Measurements from ENCODE around the gene FGD6.

Gene FGD6

DNA sequence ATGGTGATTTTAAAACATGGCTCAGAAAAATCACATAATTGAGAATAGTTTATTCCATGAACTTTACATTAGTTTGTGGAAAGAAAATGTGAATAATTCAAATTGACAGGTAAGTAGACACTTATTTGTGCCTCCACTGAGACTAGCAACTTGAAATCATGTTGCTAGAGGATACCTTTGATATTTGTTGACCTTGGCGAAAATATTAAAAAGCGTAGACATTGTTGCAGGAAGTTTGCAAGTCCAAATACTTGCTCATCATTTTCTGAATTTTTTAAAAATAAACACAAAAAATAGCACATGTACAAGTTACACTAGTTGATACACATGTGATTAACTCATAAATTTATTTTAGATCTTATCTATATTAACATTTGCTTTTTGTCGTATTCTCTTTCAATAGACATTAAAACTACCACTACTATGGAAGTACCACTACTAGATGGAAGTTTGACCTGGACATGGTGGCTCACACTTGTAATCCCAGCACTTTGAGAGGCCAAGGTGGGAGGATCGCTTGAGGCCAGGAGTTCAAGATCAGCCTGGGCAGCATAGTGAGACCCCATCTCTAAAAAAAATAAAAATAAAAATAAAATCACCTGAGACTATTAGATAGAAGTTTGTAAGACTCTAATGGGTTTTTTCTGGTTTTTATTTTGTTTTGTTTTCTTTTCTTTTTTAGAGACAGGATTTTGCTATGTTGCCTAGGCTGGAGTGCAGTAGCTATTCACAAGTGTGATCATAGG, 24.7 kb upstream of the FGD6 start:
- TF ChIP-seq GATA2 (IDR thresholded peaks at IDR 0.05; ENCODE audit: low read depth, low read length) (no peak), GATA3 (IDR thresholded peaks at IDR 0.05; ENCODE audit: low read depth, low read length) (no peak)

- TF ChIP-seq GATA3 (IDR thresholded peaks at IDR 0.05; ENCODE audit: low read depth, low read length) (no peak), GATA2 (IDR thresholded peaks at IDR 0.05; ENCODE audit: low read depth, low read length) (no peak)
Measured at GRCh38 chr12:95240556-95240955, 23.3 kb upstream of the FGD6 start.

DNA sequence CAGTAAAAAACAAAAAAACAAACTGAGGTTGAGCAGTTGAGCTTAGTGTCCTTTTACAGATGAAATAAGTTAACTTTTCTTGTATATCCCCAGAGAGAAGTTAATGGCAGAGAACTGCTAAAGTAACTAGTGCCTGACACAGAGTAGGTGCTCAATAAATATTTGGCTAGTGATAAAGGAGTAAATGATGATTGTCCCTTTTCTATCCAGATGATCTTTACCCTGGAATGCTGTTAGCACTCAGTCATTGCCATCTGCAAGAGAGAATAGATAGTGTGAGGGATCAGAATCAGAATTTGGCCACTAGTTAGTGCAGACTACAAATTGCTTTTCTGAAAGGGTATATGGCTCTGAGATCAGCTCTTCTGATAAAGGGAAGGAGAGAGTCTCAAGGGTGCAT, 21.9 kb upstream of the FGD6 start:
- TF ChIP-seq GATA2 (IDR thresholded peaks at IDR 0.05; ENCODE audit: low read depth, low read length), result no peak
- TF ChIP-seq GATA3 (IDR thresholded peaks at IDR 0.05; ENCODE audit: low read depth, low read length), result no peak

- TF ChIP-seq GATA3 (IDR thresholded peaks at IDR 0.05; ENCODE audit: low read depth, low read length), result no peak
- TF ChIP-seq GATA2 (IDR thresholded peaks at IDR 0.05; ENCODE audit: low read depth, low read length), result no peak
Measured at GRCh38 chr12:95238150-95238549, 20.9 kb upstream of the FGD6 start.

DNA sequence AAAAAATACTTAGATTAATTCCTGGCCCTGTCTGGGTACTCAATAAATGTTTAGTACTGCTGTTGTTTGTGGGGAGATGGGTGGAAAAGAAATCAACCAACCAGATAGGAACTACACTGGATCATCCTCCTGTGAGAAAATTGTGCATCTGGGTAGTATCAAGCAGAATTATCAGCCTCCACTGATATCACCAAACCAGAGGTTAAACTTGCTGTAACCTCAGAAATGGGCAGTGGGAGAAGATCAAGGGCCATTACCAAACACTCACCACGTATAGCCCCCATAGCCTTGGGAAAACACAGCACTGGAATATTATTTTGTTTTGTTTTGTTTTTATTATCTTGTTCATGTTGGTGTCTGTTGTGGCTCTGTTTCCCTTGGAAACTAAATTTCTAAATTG, 20.0 kb upstream of the FGD6 start:
- TF ChIP-seq GATA2 (IDR thresholded peaks at IDR 0.05; ENCODE audit: low read depth, low read length) (no peak), GATA3 (IDR thresholded peaks at IDR 0.05; ENCODE audit: low read depth, low read length) (no peak)

GRCh38 chr12:95231190-95231589, 13.9 kb upstream of the FGD6 start:
- TF ChIP-seq GATA2 (IDR thresholded peaks at IDR 0.05; ENCODE audit: low read depth, low read length), result no peak

DNA sequence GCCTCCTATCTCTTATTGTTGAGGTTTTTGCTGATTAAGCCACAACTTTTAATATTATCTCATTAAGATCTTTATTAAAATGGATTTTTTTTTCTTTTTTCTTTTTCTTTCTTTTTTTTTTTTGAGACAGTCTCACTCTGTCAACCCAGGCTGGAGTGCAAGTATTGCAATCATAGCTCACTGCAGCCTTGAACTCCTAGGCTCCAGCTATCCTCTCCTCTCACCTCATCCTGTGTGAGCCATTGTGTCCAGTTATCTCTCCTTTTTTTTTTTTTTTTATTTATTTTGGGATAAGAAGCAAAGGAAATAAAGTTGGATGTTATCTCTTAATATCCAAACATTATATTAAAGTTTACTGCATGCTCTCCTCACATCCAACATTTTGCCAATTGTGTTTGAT, 13.0 kb upstream of the FGD6 start:
- no peak for TF ChIP-seq GATA3 (IDR thresholded peaks at IDR 0.05; ENCODE audit: low read depth, low read length)
- no peak for TF ChIP-seq GATA2 (IDR thresholded peaks at IDR 0.05; ENCODE audit: low read depth, low read length)

DNA sequence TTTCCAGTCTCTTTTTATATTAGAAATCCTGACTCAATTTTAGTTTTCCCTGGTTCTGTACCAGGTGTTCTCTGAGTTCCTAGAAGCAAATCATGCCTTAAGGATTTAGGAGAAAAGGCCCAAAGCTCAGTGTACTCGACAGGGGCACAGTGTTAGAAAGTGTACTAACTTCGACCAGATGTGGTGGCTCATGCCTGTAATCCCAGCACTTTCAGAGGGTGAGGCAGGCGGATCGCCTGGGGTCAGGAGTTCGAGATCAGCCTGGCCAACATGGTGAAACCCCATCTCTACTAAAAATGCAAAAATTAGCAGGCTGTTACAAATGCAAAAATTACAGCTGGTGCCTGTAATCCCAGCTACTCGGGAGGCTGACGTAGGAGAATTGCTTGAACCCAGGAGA, 12.4 kb upstream of the FGD6 start:
- TF ChIP-seq GATA3 (IDR thresholded peaks at IDR 0.05; ENCODE audit: low read depth, low read length), result no peak
- TF ChIP-seq GATA2 (IDR thresholded peaks at IDR 0.05; ENCODE audit: low read depth, low read length), result no peak

DNA sequence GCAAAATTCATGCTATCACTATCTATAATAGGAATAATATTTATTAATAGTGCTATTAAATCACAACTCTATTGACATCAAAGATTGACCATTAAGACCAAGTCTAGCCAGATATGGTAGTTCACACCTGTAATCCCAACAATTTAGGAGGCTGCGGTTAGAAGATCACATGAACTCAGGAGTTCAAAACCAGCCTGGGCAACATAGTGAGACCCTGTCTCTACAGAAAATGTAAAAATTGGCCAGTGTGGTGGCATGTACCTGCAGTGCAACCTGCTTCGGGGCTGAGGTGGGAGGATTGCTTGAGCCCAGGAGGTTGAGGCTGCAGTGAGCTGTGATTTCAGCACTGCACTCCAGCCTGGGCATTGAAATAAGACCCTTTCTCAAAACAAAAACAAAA, 11.3 kb upstream of the FGD6 start:
- TF ChIP-seq GATA2 (IDR thresholded peaks at IDR 0.05; ENCODE audit: low read depth, low read length), result no peak
- no peak for TF ChIP-seq GATA3 (IDR thresholded peaks at IDR 0.05; ENCODE audit: low read depth, low read length)

DNA sequence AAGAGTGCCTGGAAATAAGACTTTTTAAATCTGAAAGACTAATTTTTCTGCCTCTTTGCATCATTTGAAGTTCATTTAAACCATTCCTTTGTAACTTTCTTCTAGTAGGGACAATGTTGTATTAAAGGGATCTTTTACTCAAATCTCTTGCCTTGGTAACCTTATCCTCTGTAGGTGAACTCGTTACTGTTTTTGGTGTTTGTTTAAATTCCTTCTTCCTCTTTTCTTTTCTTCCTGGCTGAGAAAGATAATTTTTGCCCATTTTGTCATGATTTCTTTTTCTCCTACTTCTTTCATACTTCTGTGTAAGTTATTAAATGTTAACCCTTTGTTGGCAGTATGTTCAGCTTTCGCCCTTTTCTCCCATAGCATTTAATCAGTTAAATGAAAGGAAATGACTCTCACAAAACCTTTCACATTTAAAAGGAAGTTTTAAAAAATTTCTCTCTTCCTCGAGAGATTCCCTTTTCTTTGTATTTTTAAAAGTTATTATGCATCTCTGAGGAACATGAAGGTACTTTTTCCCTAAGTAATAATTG, 10.6 kb upstream of the FGD6 start:
- no peak for TF ChIP-seq GATA3 (IDR thresholded peaks at IDR 0.05; ENCODE audit: low read depth, low read length)
- no peak for TF ChIP-seq GATA2 (IDR thresholded peaks at IDR 0.05; ENCODE audit: low read depth, low read length)

DNA sequence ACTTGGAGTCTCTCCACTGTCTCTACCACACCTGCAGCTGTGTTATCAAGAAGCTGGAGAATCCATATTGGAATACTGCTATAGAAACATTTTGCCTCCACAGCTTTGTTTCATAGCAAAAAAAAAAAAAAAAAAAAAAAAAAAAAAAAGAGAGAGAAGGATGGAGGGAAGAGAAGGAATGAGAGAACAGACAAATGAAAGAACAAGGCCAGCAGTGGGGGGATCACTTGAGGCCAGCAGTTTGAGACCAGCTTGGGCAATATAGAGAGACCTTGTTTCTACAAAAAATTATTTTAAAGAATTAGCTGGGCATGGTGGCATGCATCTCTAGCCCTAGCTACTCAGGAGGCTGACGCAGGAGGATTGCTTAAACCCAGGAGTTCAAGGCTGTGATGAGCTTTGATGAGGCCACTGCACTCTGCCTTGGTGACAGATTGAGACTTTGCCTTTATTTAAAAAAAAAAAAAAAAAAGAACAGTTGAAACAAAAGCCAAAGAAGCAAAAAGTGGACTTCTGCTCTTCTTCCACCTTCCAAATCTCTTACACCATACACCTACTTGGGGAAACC, 8.5 kb upstream of the FGD6 start:
- TF ChIP-seq GATA2 (IDR thresholded peaks at IDR 0.05; ENCODE audit: low read depth, low read length) (no peak), GATA3 (IDR thresholded peaks at IDR 0.05; ENCODE audit: low read depth, low read length) (no peak)

DNA sequence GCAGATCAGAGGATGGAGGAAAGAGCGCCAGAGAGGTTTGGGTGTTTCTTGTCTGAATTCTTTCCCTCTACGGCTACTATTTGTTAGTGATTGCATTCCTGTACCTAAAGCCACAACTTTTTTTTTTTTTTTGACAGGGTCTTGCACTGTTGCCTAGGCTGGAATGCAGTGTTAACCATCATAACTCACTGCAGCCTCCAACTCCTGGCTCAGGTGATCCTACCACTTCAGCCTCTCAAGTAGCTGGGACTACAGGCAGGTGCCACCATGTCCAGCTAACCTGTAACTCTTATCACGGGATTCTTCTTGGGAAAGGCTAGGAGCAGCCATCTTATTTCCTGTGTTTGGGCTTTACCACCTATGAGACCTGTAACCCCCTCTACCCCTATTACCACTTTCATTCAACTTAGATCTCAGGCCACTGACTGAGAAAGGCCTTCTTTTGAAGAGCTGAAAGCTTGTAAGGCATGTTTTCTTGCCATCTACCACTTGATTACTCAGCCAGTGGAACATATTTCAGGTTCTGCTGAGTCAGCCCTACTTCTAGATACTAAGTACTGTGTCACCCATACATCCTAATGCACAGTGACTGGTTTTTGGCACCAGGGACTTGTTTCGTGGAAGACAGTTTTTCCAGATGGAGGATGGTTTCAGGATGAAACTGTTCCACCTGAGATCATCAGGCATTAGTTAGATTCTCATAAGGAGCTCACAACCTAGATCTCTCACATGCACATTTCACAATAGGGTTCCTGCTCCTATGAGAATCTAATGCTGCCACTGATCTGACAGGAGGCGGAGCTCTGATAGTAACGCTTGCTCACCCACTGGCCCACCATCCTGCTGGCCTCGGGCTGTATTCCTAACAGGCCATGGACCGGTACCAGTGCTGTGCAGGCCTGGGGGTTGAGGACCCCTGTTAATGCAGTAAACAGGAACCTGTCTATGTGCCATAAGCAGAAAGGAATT, 7.2 kb upstream of the FGD6 start:
- TF ChIP-seq GATA3 (IDR thresholded peaks at IDR 0.05; ENCODE audit: low read depth, low read length) (no peak), GATA2 (IDR thresholded peaks at IDR 0.05; ENCODE audit: low read depth, low read length) (no peak)

- TF ChIP-seq GATA3 (IDR thresholded peaks at IDR 0.05; ENCODE audit: low read depth, low read length) (no peak), GATA2 (IDR thresholded peaks at IDR 0.05; ENCODE audit: low read depth, low read length) (no peak)
Measured at GRCh38 chr12:95220726-95221125, 3.5 kb upstream of the FGD6 start.

GRCh38 chr12:95220190-95220589, 2.9 kb upstream of the FGD6 start:
- TF ChIP-seq GATA2 (IDR thresholded peaks at IDR 0.05; ENCODE audit: low read depth, low read length) (no peak), GATA3 (IDR thresholded peaks at IDR 0.05; ENCODE audit: low read depth, low read length) (no peak)

All from SH-SY5Y (cell line).